NK-92 (cell line): ENCODE measurements around the gene LEMD3.

Source experiments
- DNase-seq: peaks from one replicate; lab custom pipeline; 2025; ENCODE audit not compliant: unreplicated experiment; lab: John Stamatoyannopoulos, UW

Gene LEMD3

GRCh38 chr12:65169320-65170208 is at the start of gene LEMD3:
LEMD3 (plus strand) TSS chr12:65169583; CDS start chr12:65169597, 14 bp downstream.
- peak; percentile 56 for DNase-seq

GRCh38 chr12:65121049-65121955 is 48.1 kb upstream of the LEMD3 start, which contains the start of gene WIF1:
WIF1 (minus strand) TSS chr12:65121305; CDS start chr12:65121191, 114 bp downstream.
- DNase-seq = no peak

- no peak for DNase-seq
Observed at GRCh38 chr12:65121956-65122469, 47.4 kb upstream of the LEMD3 start.

- no peak for DNase-seq
Observed at GRCh38 chr12:65122703-65123102, 46.7 kb upstream of the LEMD3 start.

- DNase-seq = no peak
Observed at GRCh38 chr12:65123435-65124063, 45.8 kb upstream of the LEMD3 start.

- DNase-seq = no peak
Observed at GRCh38 chr12:65125247-65125646, 44.1 kb upstream of the LEMD3 start.

GRCh38 chr12:65125975-65126374 is 43.4 kb upstream of the LEMD3 start:
- DNase-seq = no peak

- no peak for DNase-seq
Observed at GRCh38 chr12:65126482-65126881, 42.9 kb upstream of the LEMD3 start.

- no peak for DNase-seq
Observed at GRCh38 chr12:65133879-65134278, 35.5 kb upstream of the LEMD3 start.

- no peak for DNase-seq
Observed at GRCh38 chr12:65139389-65139788, 30.0 kb upstream of the LEMD3 start.

GRCh38 chr12:65140738-65141137 is 28.6 kb upstream of the LEMD3 start:
- DNase-seq = no peak

GRCh38 chr12:65147312-65147905 is 22.0 kb upstream of the LEMD3 start:
- no peak for DNase-seq

- DNase-seq = no peak
Observed at GRCh38 chr12:65152012-65152411, 17.4 kb upstream of the LEMD3 start.

- no peak for DNase-seq
Observed at GRCh38 chr12:65152596-65152995, 16.8 kb upstream of the LEMD3 start.

- no peak for DNase-seq
Observed at GRCh38 chr12:65155784-65156183, 13.6 kb upstream of the LEMD3 start.

GRCh38 chr12:65156366-65156841 is 13.0 kb upstream of the LEMD3 start:
- no peak for DNase-seq

- no peak for DNase-seq
Observed at GRCh38 chr12:65157091-65157490, 12.3 kb upstream of the LEMD3 start.

- no peak for DNase-seq
Observed at GRCh38 chr12:65162609-65163008, 6.8 kb upstream of the LEMD3 start.

- no peak for DNase-seq
Observed at GRCh38 chr12:65164244-65164643, 5.1 kb upstream of the LEMD3 start.

- no peak for DNase-seq
Observed at GRCh38 chr12:65164774-65165173, 4.6 kb upstream of the LEMD3 start.
